Measurements from ENCODE around the gene FRMD4A.

- TF ChIP-seq, protein P1, sequence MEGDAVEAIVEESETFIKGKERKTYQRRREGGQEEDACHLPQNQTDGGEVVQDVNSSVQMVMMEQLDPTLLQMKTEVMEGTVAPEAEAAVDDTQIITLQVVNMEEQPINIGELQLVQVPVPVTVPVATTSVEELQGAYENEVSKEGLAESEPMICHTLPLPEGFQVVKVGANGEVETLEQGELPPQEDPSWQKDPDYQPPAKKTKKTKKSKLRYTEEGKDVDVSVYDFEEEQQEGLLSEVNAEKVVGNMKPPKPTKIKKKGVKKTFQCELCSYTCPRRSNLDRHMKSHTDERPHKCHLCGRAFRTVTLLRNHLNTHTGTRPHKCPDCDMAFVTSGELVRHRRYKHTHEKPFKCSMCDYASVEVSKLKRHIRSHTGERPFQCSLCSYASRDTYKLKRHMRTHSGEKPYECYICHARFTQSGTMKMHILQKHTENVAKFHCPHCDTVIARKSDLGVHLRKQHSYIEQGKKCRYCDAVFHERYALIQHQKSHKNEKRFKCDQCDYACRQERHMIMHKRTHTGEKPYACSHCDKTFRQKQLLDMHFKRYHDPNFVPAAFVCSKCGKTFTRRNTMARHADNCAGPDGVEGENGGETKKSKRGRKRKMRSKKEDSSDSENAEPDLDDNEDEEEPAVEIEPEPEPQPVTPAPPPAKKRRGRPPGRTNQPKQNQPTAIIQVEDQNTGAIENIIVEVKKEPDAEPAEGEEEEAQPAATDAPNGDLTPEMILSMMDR (IDR thresholded peaks at IDR 0.05 in 4 of 5, conservative IDR thresholded peaks at IDR 0.05 in 1 of 5): no peak
- no peak for TF ChIP-seq POLR2A (IDR thresholded peaks at IDR 0.05)
Observed at GRCh38 chr10:13851906-13852305, 478.8 kb downstream of the FRMD4A start.
